A673 (cell line): Measurements from ENCODE around the gene CPN2. TPM values are rescaled to one million over a fixed set of nuclear protein-coding genes. Genes with fewer than 3 reads are reported as not detected.

Experiments used
- BruUV-seq: library from RNA; stranded (reverse); fragments of 400-500 nt; replicated peaks from 2 replicates; lab custom pipeline; 2021; lab: Mats Ljungman, UMichigan
- CTCF ChIA-PET: fragments of 300-600 bp; sonication (Branson Sonifier 250); formaldehyde crosslinking; loops from one replicate; lab custom pipeline; 2022; ENCODE audit warnings: antibody characterized with exemption; lab: Charles Lee
- POLR2A ChIA-PET: fragments of 300-600 bp; sonication (Branson Sonifier 250); formaldehyde crosslinking; loops from one replicate; lab custom pipeline; 2022; ENCODE audit warnings: antibody characterized with exemption; ENCODE audit not compliant: low non-redundant PET; lab: Charles Lee
- DNase-seq: peaks from one replicate; pipeline ENCODE4 v3.0.0-alpha.2; 2015; ENCODE audit warnings: low spot score
- H3K27ac ChIP-seq: fragments of 200-600 bp; sonication (generic); 2 replicates; pipeline ENCODE4 v1.5.1; 2016; ENCODE audit warnings: mixed run types, low read depth, mild to moderate bottlenecking, mixed read lengths, antibody characterized with exemption, low read length; ENCODE audit not compliant: poor library complexity, severe bottlenecking
- H3K27me3 ChIP-seq: fragments of 200-600 bp; sonication (generic); replicated peaks from 2 replicates; pipeline ENCODE4 v1.6.1; 2017; ENCODE audit warnings: mixed run types, low read depth, mild to moderate bottlenecking, mixed read lengths, antibody characterized with exemption, low read length; ENCODE audit not compliant: insufficient read depth, poor library complexity
- H3K36me3 ChIP-seq: fragments of 200-600 bp; sonication (generic); 2 replicates; pipeline ENCODE4 v1.6.1; 2016; ENCODE audit warnings: mixed run types, mild to moderate bottlenecking, mixed read lengths, antibody characterized with exemption, low read length; ENCODE audit not compliant: insufficient read depth, poor library complexity, severe bottlenecking
- H3K4me1 ChIP-seq: fragments of 200-600 bp; sonication (generic); 2 replicates; pipeline ENCODE4 v1.6.1; 2017; ENCODE audit warnings: mixed run types, mild to moderate bottlenecking, mixed read lengths, antibody characterized with exemption, low read length; ENCODE audit not compliant: insufficient read depth, poor library complexity, severe bottlenecking
- H3K4me3 ChIP-seq: fragments of 200-600 bp; sonication (generic); 2 replicates; pipeline ENCODE4 v1.5.1; 2016; ENCODE audit warnings: low read depth, mixed run types, mild to moderate bottlenecking, mixed read lengths, low read length; ENCODE audit not compliant: poor library complexity, severe bottlenecking
- H3K9me3 ChIP-seq: fragments of 200-600 bp; sonication (generic); 2 replicates; pipeline ENCODE4 v1.6.1; 2016; ENCODE audit warnings: mixed run types, low read depth, mild to moderate bottlenecking, mixed read lengths, antibody characterized with exemption, low read length; ENCODE audit not compliant: poor library complexity, severe bottlenecking
- EZH2 ChIP-seq: fragments of 200-600 bp; sonication (generic); IDR thresholded peaks from 2 replicates; pipeline ENCODE4 v1.6.1; 2017; ENCODE audit warnings: borderline replicate concordance, low read depth, mild to moderate bottlenecking, mixed read lengths, antibody characterized with exemption, low read length; ENCODE audit not compliant: poor library complexity, severe bottlenecking
- intact Hi-C: fragments of 100-400 bp; cut with micrococcal nuclease; formaldehyde crosslinking; loops from one replicate; pipeline ENCODE4 v1.10.0; 2022; ENCODE audit not compliant: unreplicated experiment
- total RNA-seq: library from RNA; stranded (reverse); gene quantifications from 2 replicates; pipeline ENCODE4 v1.2.3, GENCODE V29; 2021
- TF ChIP-seq, protein P1 (sequence below): fragments of 300-800, 200-600 bp; sonication (generic); conservative IDR thresholded peaks from 2 replicates; pipeline ENCODE4 v1.5.1; 2017; ENCODE audit warnings: low read depth, mild to moderate bottlenecking, antibody characterized with exemption, low read length, moderate library complexity, mixed read lengths

CPN2 gene
- total RNA-seq, 1 experiment from 2014 or later = not detected

- DNase-seq = no peak
- intact Hi-C loops = no loop called here
- TF ChIP-seq, protein P1, sequence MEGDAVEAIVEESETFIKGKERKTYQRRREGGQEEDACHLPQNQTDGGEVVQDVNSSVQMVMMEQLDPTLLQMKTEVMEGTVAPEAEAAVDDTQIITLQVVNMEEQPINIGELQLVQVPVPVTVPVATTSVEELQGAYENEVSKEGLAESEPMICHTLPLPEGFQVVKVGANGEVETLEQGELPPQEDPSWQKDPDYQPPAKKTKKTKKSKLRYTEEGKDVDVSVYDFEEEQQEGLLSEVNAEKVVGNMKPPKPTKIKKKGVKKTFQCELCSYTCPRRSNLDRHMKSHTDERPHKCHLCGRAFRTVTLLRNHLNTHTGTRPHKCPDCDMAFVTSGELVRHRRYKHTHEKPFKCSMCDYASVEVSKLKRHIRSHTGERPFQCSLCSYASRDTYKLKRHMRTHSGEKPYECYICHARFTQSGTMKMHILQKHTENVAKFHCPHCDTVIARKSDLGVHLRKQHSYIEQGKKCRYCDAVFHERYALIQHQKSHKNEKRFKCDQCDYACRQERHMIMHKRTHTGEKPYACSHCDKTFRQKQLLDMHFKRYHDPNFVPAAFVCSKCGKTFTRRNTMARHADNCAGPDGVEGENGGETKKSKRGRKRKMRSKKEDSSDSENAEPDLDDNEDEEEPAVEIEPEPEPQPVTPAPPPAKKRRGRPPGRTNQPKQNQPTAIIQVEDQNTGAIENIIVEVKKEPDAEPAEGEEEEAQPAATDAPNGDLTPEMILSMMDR = no peak
- TF ChIP-seq EZH2 = no peak
- CTCF ChIA-PET = no interaction called here
- no TSS peak for BruUV-seq
- H3K27ac ChIP-seq = no peak overlapping the region
- H3K4me3 ChIP-seq = no peak overlapping the region
- no peaks in the 10 kb centered on the region for H3K27me3 ChIP-seq
- no peaks in the 10 kb centered on the region for H3K36me3 ChIP-seq
- POLR2A ChIA-PET = no interaction called here
- peaks cover 10% of the 10 kb centered on the region for H3K4me1 ChIP-seq
- no peaks in the 10 kb centered on the region for H3K9me3 ChIP-seq
These were observed 17.1 kb upstream of the CPN2 start for GRCh38 chr3:194367992-194368841.

DNA sequence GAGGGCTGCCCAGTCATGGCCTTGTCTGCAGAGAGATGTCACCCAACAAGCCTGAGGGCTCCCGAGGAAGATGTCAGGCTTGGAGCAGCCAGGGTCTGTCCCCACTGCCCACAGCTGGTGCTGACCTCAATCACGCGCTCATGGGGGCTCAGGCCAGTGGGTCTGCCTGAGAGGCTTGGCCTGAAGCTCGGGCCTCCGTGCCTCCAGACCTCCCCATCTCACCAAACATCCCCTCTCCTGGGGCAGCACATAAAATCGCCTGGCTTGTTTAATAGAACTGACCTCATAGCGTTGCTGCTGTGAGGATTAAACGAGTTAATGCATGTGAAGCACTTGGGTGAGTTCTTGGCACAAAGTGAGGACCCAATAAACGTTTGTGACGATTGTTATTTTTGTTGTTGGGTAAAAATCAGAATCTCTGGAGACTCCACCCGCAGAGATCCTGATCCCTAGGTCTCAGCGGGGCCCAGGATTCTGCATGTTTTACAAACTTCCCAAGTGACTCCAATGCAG lies 14.9 kb upstream of the CPN2 start:
- Histone ChIP-seq H3K9me3 (no peaks in the 10 kb centered on the region), H3K4me3 (no peak overlapping the region), H3K27ac (no peak overlapping the region), H3K4me1 (peaks cover 10% of the 10 kb centered on the region), H3K36me3 (no peaks in the 10 kb centered on the region), H3K27me3 (no peaks in the 10 kb centered on the region)
- POLR2A ChIA-PET = no interaction called here
- TF ChIP-seq, protein P1 = no peak
- TF ChIP-seq EZH2 = no peak
- intact Hi-C loops = no loop called here
- BruUV-seq = no TSS peak
- CTCF ChIA-PET = no interaction called here
- DNase-seq = no peak

- Histone ChIP-seq H3K4me3 (no peak overlapping the region), H3K36me3 (no peaks in the 10 kb centered on the region), H3K27me3 (no peaks in the 10 kb centered on the region), H3K9me3 (no peaks in the 10 kb centered on the region), H3K4me1 (peaks cover 10% of the 10 kb centered on the region), H3K27ac (no peak overlapping the region)
- BruUV-seq = no TSS peak
- ChIA-PET CTCF (no interaction called here), POLR2A (no interaction called here)
- DNase-seq = no peak
- intact Hi-C loops = no loop called here
- TF ChIP-seq, protein P1 = no peak
- TF ChIP-seq EZH2 = no peak
These were observed 14.4 kb upstream of the CPN2 start for GRCh38 chr3:194365526-194365925.
